Cardiac muscle cell (in vitro differentiated cells and primary cell): Measurements from ENCODE around the gene ZMAT1. TPM values are rescaled to one million over a fixed set of nuclear protein-coding genes. Genes with fewer than 3 reads are reported as not detected.
"Not testable (repeated sequence)": the region's sequence is repeated elsewhere in the genome, so short reads cannot be mapped to it uniquely, and the experiment has no call there.

Source experiments
- DNase-seq, 2 donors: peaks; one replicate each; pipeline versions ENCODE4 v3.0.0 to v3.0.0-alpha.2; 2010 to 2017; ENCODE audit warnings: low read depth in 1 of 2, low spot score in 1 of 2
- H3K27ac ChIP-seq: fragments of 200-600 bp; sonication (generic); 2 replicates; pipeline ENCODE4 v1.5.1; 2016
- H3K27me3 ChIP-seq: fragments of 200-600 bp; sonication (generic); 2 replicates; pipeline ENCODE4 v1.6.0; 2016; ENCODE audit warnings: control low read depth
- H3K36me3 ChIP-seq: fragments of 200-600 bp; sonication (generic); 2 replicates; pipeline ENCODE4 v1.5.1; 2016; ENCODE audit warnings: control low read depth
- H3K4me1 ChIP-seq: fragments of 200-600 bp; sonication (generic); 2 replicates; pipeline ENCODE4 v1.8.1; 2017; ENCODE audit warnings: low read depth, mild to moderate bottlenecking, mixed run types
- H3K4me3 ChIP-seq: fragments of 200-600 bp; sonication (generic); 2 replicates; pipeline ENCODE4 v1.5.1; 2016; ENCODE audit warnings: mild to moderate bottlenecking
- H3K9me3 ChIP-seq: fragments of 200-600 bp; sonication (generic); 2 replicates; pipeline ENCODE4 v1.5.1; 2017; ENCODE audit warnings: low read depth, mild to moderate bottlenecking, control low read depth
- CTCF ChIP-seq: IDR thresholded peaks from 2 replicates; pipeline ENCODE4 v1.5.1; 2012; ENCODE audit warnings: low read depth, mild to moderate bottlenecking, low read length
- polyA plus RNA-seq: library from polyadenylated mRNA; unstranded; fragments of >200 nt; fragmentation: Nextera tagmentation; extraction: Ambion mirVana; gene quantifications from 2 replicates; pipeline ENCODE4 v1.2.1, GENCODE V29; 2016
- total RNA-seq: library from RNA; depleted of rRNA; stranded (reverse); fragments of >200 nt; gene quantifications from 2 replicates; pipeline ENCODE4 v1.2.3, GENCODE V29; 2016

ZMAT1 gene
- total RNA-seq (3.5 and 7.3 TPM in 2 replicates), polyA plus RNA-seq (5.1 and 8.2 TPM in 2 replicates)

- H3K27ac ChIP-seq: peak within 1 kb of the TSS; percentile 94
- H3K9me3 ChIP-seq: no peaks in the 10 kb centered on the region
- TF ChIP-seq CTCF: no peak
- H3K4me3 ChIP-seq: peak within 1 kb of the TSS; percentile 54
- H3K4me1 ChIP-seq: no peaks in the 10 kb centered on the region
- H3K36me3 ChIP-seq: no peaks in the 10 kb centered on the region
- H3K27me3 ChIP-seq: no peaks in the 10 kb centered on the region
- peak; percentile 76 to 90 for DNase-seq
Observed at GRCh38 chrX:101931488-101932248, at the start of gene ZMAT1. Gene ZMAT1, minus strand, starts transcription at chrX:101932027. Its CDS starts 19 bp downstream, at chrX:101932008.

- Histone ChIP-seq H3K27me3 (no peaks in the 10 kb centered on the region), H3K4me1 (no peaks in the 10 kb centered on the region), H3K9me3 (no peaks in the 10 kb centered on the region), H3K36me3 (no peaks in the 10 kb centered on the region), H3K4me3 (no peak overlapping the region), H3K27ac (no peak overlapping the region)
- no peak for DNase-seq
- TF ChIP-seq CTCF: no peak
Observed at GRCh38 chrX:101977106-101977505, 45.3 kb upstream of the ZMAT1 start.

GRCh38 chrX:101973066-101973465 is 41.2 kb upstream of the ZMAT1 start:
- Histone ChIP-seq H3K27ac (no peak overlapping the region), H3K9me3 (no peaks in the 10 kb centered on the region), H3K4me3 (no peak overlapping the region), H3K4me1 (no peaks in the 10 kb centered on the region), H3K36me3 (no peaks in the 10 kb centered on the region), H3K27me3 (no peaks in the 10 kb centered on the region)
- no peak for DNase-seq
- TF ChIP-seq CTCF: no peak

- not testable (repeated sequence) for H3K36me3 ChIP-seq, H3K27me3 ChIP-seq, DNase-seq, H3K4me1 ChIP-seq, H3K4me3 ChIP-seq, H3K9me3 ChIP-seq, H3K27ac ChIP-seq
Observed at GRCh38 chrX:101964923-101965539, 33.2 kb upstream of the ZMAT1 start.

- Histone ChIP-seq H3K27ac (no peak overlapping the region), H3K4me1 (no peaks in the 10 kb centered on the region), H3K9me3 (no peaks in the 10 kb centered on the region), H3K4me3 (no peak overlapping the region), H3K36me3 (no peaks in the 10 kb centered on the region), H3K27me3 (no peaks in the 10 kb centered on the region)
- DNase-seq: no peak
- no peak for TF ChIP-seq CTCF
Observed at GRCh38 chrX:101958139-101958538, 26.3 kb upstream of the ZMAT1 start.

GRCh38 chrX:101957174-101957573 is 25.3 kb upstream of the ZMAT1 start:
- Histone ChIP-seq H3K9me3 (no peaks in the 10 kb centered on the region), H3K36me3 (no peaks in the 10 kb centered on the region), H3K4me3 (no peak overlapping the region), H3K27me3 (no peaks in the 10 kb centered on the region), H3K4me1 (no peaks in the 10 kb centered on the region), H3K27ac (no peak overlapping the region)
- DNase-seq: no peak
- no peak for TF ChIP-seq CTCF
